LNCaP clone FGC (cell line): Measurements from ENCODE around the gene MRPS27.

ENCODE experiments used
- DNase-seq: peaks from one replicate; pipeline ENCODE4 v3.0.0-alpha.2; 2011; ENCODE audit warnings: low read depth
- H3K4me3 ChIP-seq: 2 replicates; pipeline ENCODE4 v1.5.1; 2011; ENCODE audit warnings: mild to moderate bottlenecking, low read depth, low read length, control low read depth
- CTCF ChIP-seq: IDR thresholded peaks from 2 replicates; pipeline ENCODE4 v1.5.1; 2012; ENCODE audit warnings: mild to moderate bottlenecking; ENCODE audit not compliant: control insufficient read depth, insufficient read depth; ENCODE audit errors: extremely low read depth

MRPS27 gene

DNA sequence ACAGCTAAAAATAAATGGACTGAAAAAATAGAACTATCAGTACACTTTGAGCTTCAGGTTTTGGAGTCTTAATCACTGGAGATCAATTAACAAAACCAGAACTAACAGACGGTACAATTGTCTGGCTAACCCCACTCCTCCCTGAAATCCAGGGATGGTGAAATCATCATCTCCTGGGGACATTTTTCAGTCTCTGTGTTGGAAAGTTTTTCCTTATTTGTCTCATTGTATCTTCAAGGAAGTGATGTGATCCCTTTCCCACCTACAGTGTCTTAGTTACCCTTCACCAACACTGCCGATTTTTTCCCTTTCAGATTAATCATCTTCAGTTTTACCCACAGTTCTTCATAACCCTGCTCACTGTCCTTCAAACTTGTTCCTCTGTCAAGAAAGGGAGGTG, 130.9 kb downstream of the MRPS27 start:
- no peak for TF ChIP-seq CTCF

DNA sequence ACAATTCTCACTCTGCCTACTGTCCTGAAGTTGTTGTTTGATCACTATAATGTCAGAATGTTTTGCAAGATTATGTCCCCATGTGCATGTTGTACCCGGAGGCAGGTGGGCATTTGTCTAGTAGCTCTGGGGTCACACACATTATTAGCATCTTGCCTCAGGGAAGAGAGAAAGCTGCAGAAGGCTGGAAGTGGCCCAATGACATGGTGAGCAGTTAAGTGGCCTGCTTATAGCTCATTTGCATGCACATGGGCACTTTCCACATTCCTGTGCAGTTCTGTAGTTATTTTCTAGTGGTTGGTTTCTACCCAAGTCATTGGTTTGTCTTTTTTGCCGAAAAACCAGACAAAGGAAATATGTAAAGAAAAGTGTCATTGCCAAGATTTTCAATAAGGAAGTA, 131.9 kb downstream of the MRPS27 start:
- no peak for DNase-seq
- no peak overlapping the region for H3K4me3 ChIP-seq
- no peak for TF ChIP-seq CTCF

More for the DNA sequence above, 130.9 kb downstream of the MRPS27 start:
- DNase-seq, result no peak
- no peak overlapping the region for H3K4me3 ChIP-seq

DNA sequence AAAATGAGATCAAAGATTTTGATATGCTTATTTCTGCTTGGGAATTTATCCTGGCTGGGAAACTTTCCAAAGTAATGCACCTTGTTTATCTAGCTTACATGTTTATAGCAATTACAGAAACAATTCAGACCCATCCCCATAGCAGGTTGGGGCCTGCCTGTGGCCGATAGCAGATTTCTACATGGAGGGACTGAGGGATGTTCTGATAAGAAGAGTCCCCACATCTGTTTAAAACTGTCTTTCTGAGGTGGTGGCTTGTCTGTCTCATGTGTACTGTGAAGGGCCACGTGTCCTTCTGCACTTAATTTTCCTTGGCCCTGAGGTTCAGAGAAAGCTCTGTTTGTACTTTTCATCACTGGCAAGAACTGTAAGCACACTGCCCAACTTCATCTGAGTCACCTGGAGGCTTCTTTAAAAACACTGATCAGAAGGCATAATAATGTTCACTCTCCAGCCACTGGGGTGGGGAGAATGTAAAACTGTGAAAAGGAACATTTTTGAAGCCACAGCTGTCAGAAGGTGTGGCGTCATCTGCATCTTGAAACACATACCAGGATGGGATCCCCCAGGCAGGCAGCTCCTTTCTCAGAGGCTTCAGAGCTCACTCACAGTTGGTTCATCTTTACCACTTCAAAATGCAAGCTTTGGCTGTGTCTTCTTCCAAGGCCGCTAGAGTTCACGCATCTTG, 132.5 kb downstream of the MRPS27 start:
- H3K4me3 ChIP-seq, result no peak overlapping the region
- no peak for TF ChIP-seq CTCF
- peak; percentile 40 for DNase-seq

DNA sequence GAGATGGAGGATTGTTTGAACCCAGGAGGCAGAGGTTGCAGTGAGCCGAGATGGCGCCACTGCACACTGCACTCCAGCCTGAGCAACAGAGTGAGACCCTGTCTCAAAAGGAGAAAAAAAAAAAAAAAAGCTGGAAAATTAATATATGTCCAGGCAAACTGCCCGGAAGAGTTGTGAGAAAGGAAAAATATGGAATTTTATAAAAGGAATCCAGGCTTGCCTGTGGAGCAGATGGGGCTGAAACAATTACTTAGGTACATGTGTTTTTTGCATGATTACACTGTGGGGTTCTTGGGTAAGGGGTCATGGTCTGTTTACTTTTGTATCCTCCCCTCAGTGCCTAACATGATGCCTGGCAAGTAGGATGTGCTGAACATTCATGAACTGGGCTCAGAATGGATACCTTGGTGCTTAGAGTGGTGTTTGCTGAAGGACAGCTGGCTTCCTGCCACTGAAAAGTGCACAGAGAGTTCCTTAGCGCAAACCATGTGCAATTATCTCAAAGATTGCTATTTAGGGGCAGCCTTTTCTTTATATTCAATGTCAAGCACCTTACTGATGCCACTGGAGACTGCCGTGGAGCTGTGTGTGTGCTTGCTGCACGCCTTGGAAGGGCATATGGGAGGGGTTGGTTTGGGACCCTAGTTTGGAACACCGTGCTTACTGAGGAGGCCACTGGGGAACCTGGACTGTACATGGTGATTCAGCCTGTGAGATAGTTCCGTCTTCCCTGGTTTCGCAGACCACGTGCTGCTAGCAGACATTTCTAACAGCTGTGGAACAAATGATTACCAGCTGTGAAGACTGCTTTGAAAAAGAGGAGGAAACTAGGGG, 134.3 kb downstream of the MRPS27 start:
- TF ChIP-seq CTCF, result no peak
- H3K4me3 ChIP-seq, result no peak overlapping the region
- peak; percentile 64 for DNase-seq

- H3K4me3 ChIP-seq, result no peak overlapping the region
- TF ChIP-seq CTCF, result no peak
- DNase-seq, result peak; percentile 61
Observed at GRCh38 chr5:72184408-72184807, 135.6 kb downstream of the MRPS27 start.

DNA sequence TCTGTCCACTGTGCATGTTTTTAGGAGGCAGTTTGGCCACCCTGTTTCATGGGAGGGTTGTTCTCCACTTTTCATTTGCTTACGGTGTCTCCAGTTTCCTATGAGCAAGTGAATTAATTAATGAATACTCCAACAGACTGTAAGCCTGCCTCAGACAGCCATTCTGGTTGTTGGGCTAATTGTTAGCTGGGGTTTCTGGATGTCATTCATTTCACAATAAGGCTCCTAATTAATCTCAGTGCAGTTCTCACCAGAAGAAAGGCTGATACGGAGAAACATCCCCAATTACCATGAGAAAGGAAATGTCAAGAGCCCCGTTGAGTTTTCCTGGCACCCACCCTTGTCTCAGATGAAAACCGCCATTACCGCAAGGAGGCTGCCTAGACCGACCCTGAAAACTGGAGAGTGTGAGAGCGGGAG, 136.9 kb downstream of the MRPS27 start:
- DNase-seq, result no peak
- no peak overlapping the region for H3K4me3 ChIP-seq
- TF ChIP-seq CTCF, result no peak
